Measurements from ENCODE around the gene ZNF446.
A peak's percentile ranks its signal among the peaks of the same experiment; 100 is the strongest.

DNA sequence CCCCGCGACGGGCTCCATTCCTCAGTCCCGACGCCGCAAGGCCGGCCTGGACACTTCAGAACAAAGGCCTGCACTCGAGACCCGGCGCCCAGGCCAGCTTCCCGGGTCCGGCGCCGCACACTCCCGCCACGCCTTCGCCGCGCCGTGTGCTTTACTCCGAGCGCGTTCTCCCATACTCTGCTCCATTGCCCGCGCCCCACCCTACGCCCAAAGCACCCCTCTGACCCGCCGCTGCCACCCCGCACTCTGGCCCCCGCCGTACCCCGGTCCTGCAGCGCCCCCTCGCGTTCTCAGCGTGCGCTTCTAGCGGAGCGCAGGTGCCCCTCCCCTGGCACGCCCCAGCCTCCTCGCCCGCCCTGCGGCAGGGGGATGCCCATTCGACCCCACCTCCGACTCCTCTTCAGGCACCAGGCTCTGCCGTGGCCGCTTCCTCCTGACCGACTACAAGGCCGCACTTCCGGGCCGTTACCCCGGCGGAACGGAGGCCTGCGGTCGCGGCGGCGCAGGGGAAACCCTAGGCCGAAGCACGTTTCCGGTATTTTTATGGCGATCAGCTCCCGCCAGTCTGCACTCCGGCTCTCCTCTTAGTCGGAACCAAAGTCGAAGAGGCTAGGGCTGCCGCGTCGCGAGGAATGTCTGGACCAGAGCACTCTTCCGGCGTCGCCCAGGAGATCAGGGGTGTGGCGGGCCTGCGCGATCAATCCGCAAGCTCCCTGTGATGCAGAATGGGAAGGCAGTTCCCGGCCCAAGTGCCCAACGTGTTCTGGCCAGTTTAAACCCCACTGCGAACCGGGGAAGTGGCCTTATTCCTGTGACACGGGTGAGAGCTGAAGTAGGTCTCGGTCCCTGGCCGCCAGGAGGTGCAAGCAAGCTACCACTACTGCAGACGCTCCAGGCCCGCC lies 43.5 kb downstream of the ZNF446 start, which contains the start of gene ZBTB45:
- TF ChIP-seq, protein P1, sequence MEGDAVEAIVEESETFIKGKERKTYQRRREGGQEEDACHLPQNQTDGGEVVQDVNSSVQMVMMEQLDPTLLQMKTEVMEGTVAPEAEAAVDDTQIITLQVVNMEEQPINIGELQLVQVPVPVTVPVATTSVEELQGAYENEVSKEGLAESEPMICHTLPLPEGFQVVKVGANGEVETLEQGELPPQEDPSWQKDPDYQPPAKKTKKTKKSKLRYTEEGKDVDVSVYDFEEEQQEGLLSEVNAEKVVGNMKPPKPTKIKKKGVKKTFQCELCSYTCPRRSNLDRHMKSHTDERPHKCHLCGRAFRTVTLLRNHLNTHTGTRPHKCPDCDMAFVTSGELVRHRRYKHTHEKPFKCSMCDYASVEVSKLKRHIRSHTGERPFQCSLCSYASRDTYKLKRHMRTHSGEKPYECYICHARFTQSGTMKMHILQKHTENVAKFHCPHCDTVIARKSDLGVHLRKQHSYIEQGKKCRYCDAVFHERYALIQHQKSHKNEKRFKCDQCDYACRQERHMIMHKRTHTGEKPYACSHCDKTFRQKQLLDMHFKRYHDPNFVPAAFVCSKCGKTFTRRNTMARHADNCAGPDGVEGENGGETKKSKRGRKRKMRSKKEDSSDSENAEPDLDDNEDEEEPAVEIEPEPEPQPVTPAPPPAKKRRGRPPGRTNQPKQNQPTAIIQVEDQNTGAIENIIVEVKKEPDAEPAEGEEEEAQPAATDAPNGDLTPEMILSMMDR (IDR thresholded peaks at IDR 0.05; ENCODE audit: low read length): peak; percentile 72
- TF ChIP-seq EZH2 (IDR thresholded peaks at IDR 0.05; ENCODE audit: borderline replicate concordance, low read length): no peak

All from OCI-LY1 (cell line).